Astrocyte (in vitro differentiated cells and primary cell): ENCODE results near the gene CADM4. TPM values are rescaled to one million over a fixed set of nuclear protein-coding genes. Genes with fewer than 3 reads are reported as not detected.

Experiments used
- DNase-seq: peaks from one replicate; pipeline ENCODE4 v3.0.0-alpha.2; 2010; ENCODE audit warnings: low read depth
- FAIRE-seq: peaks from 2 replicates; lab custom pipeline; 2011; peaks lifted over from hg19 to GRCh38; lab: Jason Lieb, UNC
- H2AFZ ChIP-seq: 2 replicates; pipeline ENCODE4 v1.6.0; 2012; ENCODE audit warnings: low read depth, low read length, inconsistent platforms
- H3K27ac ChIP-seq: 2 replicates; pipeline ENCODE4 v1.5.1; 2011; ENCODE audit warnings: low read depth, low read length, inconsistent platforms
- H3K27me3 ChIP-seq: 2 replicates; pipeline ENCODE4 v1.6.0; 2011; ENCODE audit warnings: low read length, inconsistent platforms; ENCODE audit not compliant: insufficient read depth
- H3K36me3 ChIP-seq: 2 replicates; pipeline ENCODE4 v1.5.1; 2011; ENCODE audit warnings: low read length, inconsistent platforms; ENCODE audit not compliant: insufficient read depth
- H3K4me1 ChIP-seq: 2 replicates; pipeline ENCODE4 v1.5.1; 2011; ENCODE audit warnings: low read length, inconsistent platforms; ENCODE audit not compliant: insufficient read depth
- H3K4me2 ChIP-seq: 2 replicates; pipeline ENCODE4 v1.6.0; 2012; ENCODE audit warnings: low read length, inconsistent platforms
- H3K4me3 ChIP-seq: 2 replicates; pipeline ENCODE4 v1.5.1; 2011; ENCODE audit warnings: low read depth, mild to moderate bottlenecking, low read length, inconsistent platforms; ENCODE audit not compliant: insufficient read depth
- H3K79me2 ChIP-seq: 2 replicates; pipeline ENCODE4 v1.6.0; 2012; ENCODE audit warnings: mild to moderate bottlenecking, low read length, inconsistent platforms; ENCODE audit not compliant: insufficient read depth
- H3K9ac ChIP-seq: 2 replicates; pipeline ENCODE4 v1.6.0; 2012; ENCODE audit warnings: mild to moderate bottlenecking, low read length, inconsistent platforms
- H3K9me3 ChIP-seq: 2 replicates; pipeline ENCODE4 v1.5.1; 2012; ENCODE audit warnings: low read depth, mild to moderate bottlenecking, low read length, inconsistent platforms; ENCODE audit not compliant: insufficient read depth
- H4K20me1 ChIP-seq: 2 replicates; pipeline ENCODE4 v1.6.0; 2012; ENCODE audit warnings: low read length, inconsistent platforms; ENCODE audit not compliant: insufficient read depth
- H3K27ac Mint-ChIP-seq: one replicate; pipeline ENCODE4 v1.8.0; 2021; ENCODE audit warnings: mild to moderate bottlenecking, mixed read lengths; ENCODE audit not compliant: unreplicated experiment
- H3K27me3 Mint-ChIP-seq: one replicate; pipeline ENCODE4 v1.8.0; 2021; ENCODE audit warnings: low read depth, mixed read lengths; ENCODE audit not compliant: unreplicated experiment
- H3K36me3 Mint-ChIP-seq: one replicate; pipeline ENCODE4 v1.8.0; 2021; ENCODE audit warnings: low read depth, mixed read lengths; ENCODE audit not compliant: unreplicated experiment
- H3K4me1 Mint-ChIP-seq: one replicate; pipeline ENCODE4 v1.8.0; 2021; ENCODE audit warnings: low read depth, mixed read lengths; ENCODE audit not compliant: unreplicated experiment
- H3K4me3 Mint-ChIP-seq: one replicate; pipeline ENCODE4 v1.8.0; 2021; ENCODE audit warnings: mild to moderate bottlenecking, moderate library complexity, mixed read lengths; ENCODE audit not compliant: unreplicated experiment
- H3K9me3 Mint-ChIP-seq: one replicate; pipeline ENCODE4 v1.8.0; 2021; ENCODE audit warnings: mild to moderate bottlenecking, mixed read lengths; ENCODE audit not compliant: unreplicated experiment
- EZH2 ChIP-seq: IDR thresholded peaks from 2 replicates; pipeline ENCODE4 v1.6.1; 2012; ENCODE audit warnings: mild to moderate bottlenecking, low read length, inconsistent platforms; ENCODE audit not compliant: insufficient read depth
- total RNA-seq: library from RNA; stranded (reverse); gene quantifications from 2 replicates; pipeline ENCODE4 v1.2.1, GENCODE V29; 2021
- TF ChIP-seq, protein P1 (sequence below): IDR thresholded peaks from 2 replicates; pipeline ENCODE4 v1.5.1; 2011; ENCODE audit warnings: low read depth, mild to moderate bottlenecking, inconsistent platforms, low read length, moderate library complexity; ENCODE audit not compliant: insufficient read depth

The CADM4 gene
- total RNA-seq, 1 donor from 2014 or later: 52.1 TPM

- peaks cover 3% of the 10 kb centered on the region for H3K79me2 ChIP-seq
- no peaks in the 10 kb centered on the region for H4K20me1 ChIP-seq
- H3K4me2 ChIP-seq: peak overlapping the region; percentile 60
- no peaks in the 10 kb centered on the region for H3K27me3 ChIP-seq
- no peaks in the 10 kb centered on the region for H3K9me3 Mint-ChIP-seq
- no peaks in the 10 kb centered on the region for H3K27me3 Mint-ChIP-seq
- no peaks in the 10 kb centered on the region for H3K9me3 ChIP-seq
- no peak overlapping the region for H3K4me3 ChIP-seq
- no peak overlapping the region for H3K27ac ChIP-seq
- FAIRE-seq (no peak), DNase-seq (no peak)
- TF ChIP-seq, protein P1, sequence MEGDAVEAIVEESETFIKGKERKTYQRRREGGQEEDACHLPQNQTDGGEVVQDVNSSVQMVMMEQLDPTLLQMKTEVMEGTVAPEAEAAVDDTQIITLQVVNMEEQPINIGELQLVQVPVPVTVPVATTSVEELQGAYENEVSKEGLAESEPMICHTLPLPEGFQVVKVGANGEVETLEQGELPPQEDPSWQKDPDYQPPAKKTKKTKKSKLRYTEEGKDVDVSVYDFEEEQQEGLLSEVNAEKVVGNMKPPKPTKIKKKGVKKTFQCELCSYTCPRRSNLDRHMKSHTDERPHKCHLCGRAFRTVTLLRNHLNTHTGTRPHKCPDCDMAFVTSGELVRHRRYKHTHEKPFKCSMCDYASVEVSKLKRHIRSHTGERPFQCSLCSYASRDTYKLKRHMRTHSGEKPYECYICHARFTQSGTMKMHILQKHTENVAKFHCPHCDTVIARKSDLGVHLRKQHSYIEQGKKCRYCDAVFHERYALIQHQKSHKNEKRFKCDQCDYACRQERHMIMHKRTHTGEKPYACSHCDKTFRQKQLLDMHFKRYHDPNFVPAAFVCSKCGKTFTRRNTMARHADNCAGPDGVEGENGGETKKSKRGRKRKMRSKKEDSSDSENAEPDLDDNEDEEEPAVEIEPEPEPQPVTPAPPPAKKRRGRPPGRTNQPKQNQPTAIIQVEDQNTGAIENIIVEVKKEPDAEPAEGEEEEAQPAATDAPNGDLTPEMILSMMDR: no peak
- no peak for TF ChIP-seq EZH2
- no peaks in the 10 kb centered on the region for H3K36me3 Mint-ChIP-seq
- H3K36me3 ChIP-seq: no peaks in the 10 kb centered on the region
- no peak overlapping the region for H3K27ac Mint-ChIP-seq
- no peak overlapping the region for H2AFZ ChIP-seq
- H3K9ac ChIP-seq: no peak overlapping the region
- peaks cover 26% of the 10 kb centered on the region for H3K4me1 ChIP-seq
- no peak overlapping the region for H3K4me3 Mint-ChIP-seq
- peaks cover 18% of the 10 kb centered on the region for H3K4me1 Mint-ChIP-seq
Observed at GRCh38 chr19:43674596-43674995, 34.9 kb upstream of the CADM4 start.

GRCh38 chr19:43674183-43674582 is 34.5 kb upstream of the CADM4 start:
- Mint-ChIP-seq H3K9me3 (no peaks in the 10 kb centered on the region), H3K27ac (no peak overlapping the region), H3K4me1 (peaks cover 18% of the 10 kb centered on the region), H3K36me3 (no peaks in the 10 kb centered on the region), H3K27me3 (no peaks in the 10 kb centered on the region), H3K4me3 (no peak overlapping the region)
- H2AFZ ChIP-seq: no peak overlapping the region
- no peaks in the 10 kb centered on the region for H3K9me3 ChIP-seq
- H3K36me3 ChIP-seq: no peaks in the 10 kb centered on the region
- H3K79me2 ChIP-seq: peaks cover 5% of the 10 kb centered on the region
- no peak for FAIRE-seq
- H3K9ac ChIP-seq: no peak overlapping the region
- peaks cover 26% of the 10 kb centered on the region for H3K4me1 ChIP-seq
- no peaks in the 10 kb centered on the region for H3K27me3 ChIP-seq
- H4K20me1 ChIP-seq: no peaks in the 10 kb centered on the region
- no peak overlapping the region for H3K4me2 ChIP-seq
- no peak overlapping the region for H3K4me3 ChIP-seq
- TF ChIP-seq EZH2: no peak
- TF ChIP-seq, protein P1: no peak
- no peak overlapping the region for H3K27ac ChIP-seq
- DNase-seq: no peak

- Histone ChIP-seq H3K27me3 (no peaks in the 10 kb centered on the region), H2AFZ (no peak overlapping the region), H3K9ac (no peak overlapping the region), H3K79me2 (peaks cover 10% of the 10 kb centered on the region), H3K4me3 (no peak overlapping the region), H3K27ac (no peak overlapping the region), H3K4me1 (peaks cover 26% of the 10 kb centered on the region), H3K4me2 (no peak overlapping the region), H3K36me3 (no peaks in the 10 kb centered on the region), H4K20me1 (no peaks in the 10 kb centered on the region), H3K9me3 (no peaks in the 10 kb centered on the region)
- no peaks in the 10 kb centered on the region for H3K36me3 Mint-ChIP-seq
- no peak for FAIRE-seq
- no peaks in the 10 kb centered on the region for H3K27me3 Mint-ChIP-seq
- TF ChIP-seq, protein P1: no peak
- TF ChIP-seq EZH2: no peak
- peaks cover 18% of the 10 kb centered on the region for H3K4me1 Mint-ChIP-seq
- DNase-seq: no peak
- no peak overlapping the region for H3K27ac Mint-ChIP-seq
- H3K4me3 Mint-ChIP-seq: no peak overlapping the region
- no peaks in the 10 kb centered on the region for H3K9me3 Mint-ChIP-seq
Observed at GRCh38 chr19:43673637-43674036, 34.0 kb upstream of the CADM4 start.
